ENCODE results near the gene GATA6. TPM values are rescaled to one million over a fixed set of nuclear protein-coding genes. Genes with fewer than 3 reads are reported as not detected.
A peak's percentile ranks its signal among the peaks of the same experiment; 100 is the strongest.

The GATA6 gene
- total RNA-seq, 2 donors from 2014 or later: 106 to 158 TPM

GRCh38 chr18:22197668-22198067 lies 28.3 kb downstream of the GATA6 start:
- no peak overlapping the region for H3K4me3 Mint-ChIP-seq
- Histone ChIP-seq H3K9me3 (ENCODE audit: control insufficient read depth, low read length) (no peaks in the 10 kb centered on the region), H3K4me3 (ENCODE audit: low read length) (peak overlapping the region; percentile 6), H3K36me3 (ENCODE audit: control insufficient read depth, insufficient read depth, low read length) (peaks cover 91% of the 10 kb centered on the region), H3K27me3 (ENCODE audit: control insufficient read depth, insufficient read depth, low read length, poor library complexity, severe bottlenecking) (no peaks in the 10 kb centered on the region), H3K27ac (ENCODE audit: low read depth, low read length) (no peak overlapping the region), H3K9ac (ENCODE audit: extremely low read depth, low read length, poor library complexity, severe bottlenecking) (no peak overlapping the region), H3K4me1 (ENCODE audit: control insufficient read depth, insufficient read depth, low read length) (peaks cover 14% of the 10 kb centered on the region)
- 88 to 90% methylated on average over 1 to 2 of the region's 2 CpGs for WGBS, 2 experiments (ENCODE audit: insufficient coverage in 1 of 2, insufficient read length in 1 of 2)
- no peaks in the 10 kb centered on the region for H3K9me3 Mint-ChIP-seq
- H3K27ac Mint-ChIP-seq: peak overlapping the region; percentile 46
- peaks cover 79% of the 10 kb centered on the region for H3K36me3 Mint-ChIP-seq (ENCODE audit: low read depth)
- peaks cover 70% of the 10 kb centered on the region for H3K4me1 Mint-ChIP-seq
- TF ChIP-seq, protein P1, sequence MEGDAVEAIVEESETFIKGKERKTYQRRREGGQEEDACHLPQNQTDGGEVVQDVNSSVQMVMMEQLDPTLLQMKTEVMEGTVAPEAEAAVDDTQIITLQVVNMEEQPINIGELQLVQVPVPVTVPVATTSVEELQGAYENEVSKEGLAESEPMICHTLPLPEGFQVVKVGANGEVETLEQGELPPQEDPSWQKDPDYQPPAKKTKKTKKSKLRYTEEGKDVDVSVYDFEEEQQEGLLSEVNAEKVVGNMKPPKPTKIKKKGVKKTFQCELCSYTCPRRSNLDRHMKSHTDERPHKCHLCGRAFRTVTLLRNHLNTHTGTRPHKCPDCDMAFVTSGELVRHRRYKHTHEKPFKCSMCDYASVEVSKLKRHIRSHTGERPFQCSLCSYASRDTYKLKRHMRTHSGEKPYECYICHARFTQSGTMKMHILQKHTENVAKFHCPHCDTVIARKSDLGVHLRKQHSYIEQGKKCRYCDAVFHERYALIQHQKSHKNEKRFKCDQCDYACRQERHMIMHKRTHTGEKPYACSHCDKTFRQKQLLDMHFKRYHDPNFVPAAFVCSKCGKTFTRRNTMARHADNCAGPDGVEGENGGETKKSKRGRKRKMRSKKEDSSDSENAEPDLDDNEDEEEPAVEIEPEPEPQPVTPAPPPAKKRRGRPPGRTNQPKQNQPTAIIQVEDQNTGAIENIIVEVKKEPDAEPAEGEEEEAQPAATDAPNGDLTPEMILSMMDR (conservative IDR thresholded peaks at IDR 0.05): no peak
- no peak for DNase-seq
- peaks cover 3% of the 10 kb centered on the region for H3K27me3 Mint-ChIP-seq (ENCODE audit: insufficient read depth)

DNA sequence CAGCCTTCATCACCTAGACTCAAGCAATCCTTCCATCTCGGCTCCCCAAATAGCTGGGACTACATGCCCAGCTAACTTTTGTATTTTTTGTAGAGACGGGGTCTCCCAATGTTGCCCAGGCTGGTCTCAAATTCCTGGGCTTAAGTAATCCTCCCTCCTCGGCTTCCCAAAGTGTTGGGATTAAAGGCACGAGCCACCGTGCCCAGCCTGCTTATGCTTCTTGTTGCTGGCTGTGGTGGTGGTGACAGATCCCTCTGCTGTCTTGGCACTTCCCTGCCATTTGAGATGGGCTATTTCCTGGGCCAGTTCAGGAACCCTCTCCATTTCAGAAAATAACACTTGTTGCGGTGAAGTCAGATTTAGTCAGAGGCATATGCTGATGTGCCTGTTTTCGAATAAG lies 28.8 kb downstream of the GATA6 start:
- TF ChIP-seq, protein P1 (conservative IDR thresholded peaks at IDR 0.05): no peak
- Mint-ChIP-seq H3K27me3 (ENCODE audit: insufficient read depth) (peaks cover 3% of the 10 kb centered on the region), H3K36me3 (ENCODE audit: low read depth) (peaks cover 79% of the 10 kb centered on the region), H3K9me3 (no peaks in the 10 kb centered on the region), H3K4me1 (peaks cover 66% of the 10 kb centered on the region), H3K27ac (no peak overlapping the region), H3K4me3 (no peak overlapping the region)
- Histone ChIP-seq H3K27me3 (ENCODE audit: control insufficient read depth, insufficient read depth, low read length, poor library complexity, severe bottlenecking) (no peaks in the 10 kb centered on the region), H3K9me3 (ENCODE audit: control insufficient read depth, low read length) (no peaks in the 10 kb centered on the region), H3K4me3 (ENCODE audit: low read length) (peak overlapping the region; percentile 22), H3K27ac (ENCODE audit: low read depth, low read length) (no peak overlapping the region), H3K4me1 (ENCODE audit: control insufficient read depth, insufficient read depth, low read length) (peaks cover 14% of the 10 kb centered on the region), H3K9ac (ENCODE audit: extremely low read depth, low read length, poor library complexity, severe bottlenecking) (no peak overlapping the region), H3K36me3 (ENCODE audit: control insufficient read depth, insufficient read depth, low read length) (peaks cover 91% of the 10 kb centered on the region)
- DNase-seq: no peak
- WGBS, 2 experiments (ENCODE audit: insufficient coverage in 1 of 2, insufficient read length in 1 of 2): 87 to 89% methylated on average over 5 to 7 of the region's 7 CpGs

DNA sequence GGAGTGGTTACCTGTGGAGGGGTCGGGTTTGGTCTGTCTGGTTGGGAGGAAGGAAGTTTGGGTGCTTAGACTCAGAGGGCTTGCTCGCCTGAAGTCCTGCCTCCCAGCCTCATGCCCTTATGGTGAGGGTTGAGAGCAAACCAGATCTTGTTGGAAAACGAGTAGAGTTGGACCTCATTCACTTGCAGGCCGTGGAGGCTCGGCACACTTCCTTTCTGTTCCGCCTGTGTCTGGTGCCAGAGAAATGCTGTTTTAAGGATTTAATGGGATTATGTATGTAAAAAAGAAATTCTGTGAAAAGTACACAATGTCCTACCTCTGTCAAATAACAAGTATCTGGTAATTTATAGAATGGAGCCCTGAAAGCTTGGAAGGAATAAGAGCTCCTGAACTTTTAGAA lies 29.6 kb downstream of the GATA6 start:
- Mint-ChIP-seq H3K4me3 (no peak overlapping the region), H3K4me1 (peaks cover 65% of the 10 kb centered on the region), H3K9me3 (no peaks in the 10 kb centered on the region), H3K36me3 (ENCODE audit: low read depth) (peaks cover 76% of the 10 kb centered on the region), H3K27me3 (ENCODE audit: insufficient read depth) (peaks cover 3% of the 10 kb centered on the region), H3K27ac (no peak overlapping the region)
- no peak for DNase-seq
- H3K4me1 ChIP-seq (ENCODE audit: control insufficient read depth, insufficient read depth, low read length): peaks cover 7% of the 10 kb centered on the region
- 83 to 91% methylated on average over 1 to 6 of the region's 6 CpGs for WGBS, 2 experiments (ENCODE audit: insufficient coverage in 1 of 2, insufficient read length in 1 of 2)
- H3K9ac ChIP-seq (ENCODE audit: extremely low read depth, low read length, poor library complexity, severe bottlenecking): peak overlapping the region; percentile 2
- H3K36me3 ChIP-seq (ENCODE audit: control insufficient read depth, insufficient read depth, low read length): peaks cover 93% of the 10 kb centered on the region
- H3K27ac ChIP-seq (ENCODE audit: low read depth, low read length): no peak overlapping the region
- TF ChIP-seq, protein P1 (conservative IDR thresholded peaks at IDR 0.05): no peak
- H3K4me3 ChIP-seq (ENCODE audit: low read length): no peak overlapping the region
- H3K9me3 ChIP-seq (ENCODE audit: control insufficient read depth, low read length): no peaks in the 10 kb centered on the region
- no peaks in the 10 kb centered on the region for H3K27me3 ChIP-seq (ENCODE audit: control insufficient read depth, insufficient read depth, low read length, poor library complexity, severe bottlenecking)

Measured in endodermal cell (in vitro differentiated cells).